ENCODE results near the gene XKR7. TPM values are rescaled to one million over a fixed set of nuclear protein-coding genes. Genes with fewer than 3 reads are reported as not detected.

The XKR7 gene
- polyA plus RNA-seq, 1 donor (not counting 4 experiments of a cell fraction or from before 2014, with no cell fraction given), result not detected

DNA sequence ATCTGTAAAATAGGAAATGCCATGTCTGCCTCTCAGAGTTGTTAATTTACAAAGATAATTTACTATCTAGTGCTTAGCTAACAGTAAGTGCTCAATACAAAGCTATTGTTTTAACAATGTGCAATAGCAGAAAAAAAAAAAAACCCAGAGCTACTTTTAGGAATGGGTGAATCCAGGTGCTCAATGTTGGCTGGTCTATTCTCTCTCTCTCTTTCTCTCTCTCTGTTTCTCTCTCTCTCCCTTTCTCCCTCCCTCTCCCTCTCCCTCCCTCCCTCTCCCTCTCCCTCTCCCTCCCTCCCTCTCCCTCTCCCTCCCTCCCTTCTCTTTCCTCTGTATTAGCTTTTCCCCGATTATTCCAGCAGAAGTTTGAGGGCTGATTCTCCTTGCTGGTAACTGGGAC lies 30.1 kb upstream of the XKR7 start:
- no peak overlapping the region for H2AFZ ChIP-seq (ENCODE audit: control insufficient read depth, low read length)
- no peaks in the 10 kb centered on the region for H3K27me3 ChIP-seq (ENCODE audit: control insufficient read depth, extremely low read depth, insufficient read depth, low read length)
- dilution Hi-C loops (cut with MboI; ENCODE audit: extremely low pct_ligation_motif_present, low sequenced_read_pairs), result no loop called here
- H3K36me3 ChIP-seq (ENCODE audit: control insufficient read depth in 2 of 2, extremely low read depth in 1 of 2, insufficient read depth in 2 of 2, low read length in 2 of 2), result peaks cover 0 to 2% of the 10 kb centered on the region in 2 experiments
- H3K4me1 ChIP-seq (ENCODE audit: control insufficient read depth, extremely low read depth, insufficient read depth, low read length), result peaks cover 2% of the 10 kb centered on the region
- no peaks in the 10 kb centered on the region for H3K9me3 ChIP-seq (ENCODE audit: control insufficient read depth, low read depth, low read length)
- FAIRE-seq, result no peak
- no peaks in the 10 kb centered on the region for H3K79me2 ChIP-seq (ENCODE audit: control insufficient read depth, insufficient read depth, low read length)
- TF ChIP-seq, protein P1, sequence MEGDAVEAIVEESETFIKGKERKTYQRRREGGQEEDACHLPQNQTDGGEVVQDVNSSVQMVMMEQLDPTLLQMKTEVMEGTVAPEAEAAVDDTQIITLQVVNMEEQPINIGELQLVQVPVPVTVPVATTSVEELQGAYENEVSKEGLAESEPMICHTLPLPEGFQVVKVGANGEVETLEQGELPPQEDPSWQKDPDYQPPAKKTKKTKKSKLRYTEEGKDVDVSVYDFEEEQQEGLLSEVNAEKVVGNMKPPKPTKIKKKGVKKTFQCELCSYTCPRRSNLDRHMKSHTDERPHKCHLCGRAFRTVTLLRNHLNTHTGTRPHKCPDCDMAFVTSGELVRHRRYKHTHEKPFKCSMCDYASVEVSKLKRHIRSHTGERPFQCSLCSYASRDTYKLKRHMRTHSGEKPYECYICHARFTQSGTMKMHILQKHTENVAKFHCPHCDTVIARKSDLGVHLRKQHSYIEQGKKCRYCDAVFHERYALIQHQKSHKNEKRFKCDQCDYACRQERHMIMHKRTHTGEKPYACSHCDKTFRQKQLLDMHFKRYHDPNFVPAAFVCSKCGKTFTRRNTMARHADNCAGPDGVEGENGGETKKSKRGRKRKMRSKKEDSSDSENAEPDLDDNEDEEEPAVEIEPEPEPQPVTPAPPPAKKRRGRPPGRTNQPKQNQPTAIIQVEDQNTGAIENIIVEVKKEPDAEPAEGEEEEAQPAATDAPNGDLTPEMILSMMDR (optimal IDR thresholded peaks at IDR 0.05 in 1 of 3, IDR thresholded peaks at IDR 0.05 in 1 of 3, conservative IDR thresholded peaks at IDR 0.05 in 1 of 3; ENCODE audit: extremely low read depth in 1 of 3, insufficient read depth in 2 of 3, low read length in 3 of 3), result no peak
- TF ChIP-seq EZH2 (IDR thresholded peaks at IDR 0.05; ENCODE audit: low read length), result no peak
- DNase-seq (ENCODE audit: low read depth, low spot score), result no peak
- H3K9me1 ChIP-seq (ENCODE audit: control insufficient read depth, extremely low read depth, insufficient read depth, low read length), result no peaks in the 10 kb centered on the region
- H3K4me2 ChIP-seq (ENCODE audit: control insufficient read depth, extremely low read depth, insufficient read depth, low read depth, low read length), result no peak overlapping the region
- H3K4me3 ChIP-seq (ENCODE audit: control insufficient read depth in 2 of 3, extremely low read depth in 1 of 3, insufficient read depth in 2 of 3, low read depth in 1 of 3, low read length in 3 of 3), result no peak overlapping the region
- H4K20me1 ChIP-seq (ENCODE audit: control insufficient read depth, extremely low read depth, insufficient read depth, low read length), result no peaks in the 10 kb centered on the region
- H3K9ac ChIP-seq (ENCODE audit: control insufficient read depth, extremely low read depth, insufficient read depth, low read length), result no peak overlapping the region
- no peak overlapping the region for H3K27ac ChIP-seq (ENCODE audit: control insufficient read depth, insufficient read depth, low read length)

DNA sequence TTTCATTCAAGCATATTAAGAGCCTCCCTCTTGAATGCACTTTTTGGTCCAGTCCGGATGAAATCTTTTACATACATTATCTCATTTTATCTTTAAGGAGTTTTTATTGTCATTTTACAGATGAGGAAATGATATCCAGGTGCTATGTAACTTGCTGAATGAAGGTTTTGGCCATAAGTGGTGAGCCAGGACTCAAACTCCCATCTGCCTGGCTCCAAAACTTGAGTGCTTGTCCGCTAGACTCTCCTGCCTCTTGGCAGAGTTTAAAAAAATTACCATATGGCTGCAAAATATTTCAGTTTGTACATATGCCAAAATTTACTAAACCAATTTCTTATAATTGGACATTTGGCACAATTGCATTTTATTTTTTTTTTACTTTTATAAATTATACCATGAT lies 28.3 kb upstream of the XKR7 start:
- no peaks in the 10 kb centered on the region for H3K9me1 ChIP-seq (ENCODE audit: control insufficient read depth, extremely low read depth, insufficient read depth, low read length)
- no peaks in the 10 kb centered on the region for H3K27me3 ChIP-seq (ENCODE audit: control insufficient read depth, extremely low read depth, insufficient read depth, low read length)
- FAIRE-seq (no peak), DNase-seq (ENCODE audit: low read depth, low spot score) (no peak)
- no peak overlapping the region for H3K27ac ChIP-seq (ENCODE audit: control insufficient read depth, insufficient read depth, low read length)
- no peaks in the 10 kb centered on the region for H3K4me1 ChIP-seq (ENCODE audit: control insufficient read depth, extremely low read depth, insufficient read depth, low read length)
- H3K36me3 ChIP-seq (ENCODE audit: control insufficient read depth in 2 of 2, extremely low read depth in 1 of 2, insufficient read depth in 2 of 2, low read length in 2 of 2), result peaks cover 3% of the 10 kb centered on the region in 2 experiments
- no peaks in the 10 kb centered on the region for H4K20me1 ChIP-seq (ENCODE audit: control insufficient read depth, extremely low read depth, insufficient read depth, low read length)
- no peaks in the 10 kb centered on the region for H3K9me3 ChIP-seq (ENCODE audit: control insufficient read depth, low read depth, low read length)
- H2AFZ ChIP-seq (ENCODE audit: control insufficient read depth, low read length), result no peak overlapping the region
- dilution Hi-C loops (cut with MboI; ENCODE audit: extremely low pct_ligation_motif_present, low sequenced_read_pairs), result no loop called here
- TF ChIP-seq EZH2 (IDR thresholded peaks at IDR 0.05; ENCODE audit: low read length), result no peak
- TF ChIP-seq, protein P1 (optimal IDR thresholded peaks at IDR 0.05 in 1 of 3, IDR thresholded peaks at IDR 0.05 in 1 of 3, conservative IDR thresholded peaks at IDR 0.05 in 1 of 3; ENCODE audit: extremely low read depth in 1 of 3, insufficient read depth in 2 of 3, low read length in 3 of 3), result no peak
- no peak overlapping the region for H3K4me3 ChIP-seq (ENCODE audit: control insufficient read depth in 2 of 3, extremely low read depth in 1 of 3, insufficient read depth in 2 of 3, low read depth in 1 of 3, low read length in 3 of 3)
- no peak overlapping the region for H3K4me2 ChIP-seq (ENCODE audit: control insufficient read depth, extremely low read depth, insufficient read depth, low read depth, low read length)
- no peaks in the 10 kb centered on the region for H3K79me2 ChIP-seq (ENCODE audit: control insufficient read depth, insufficient read depth, low read length)
- H3K9ac ChIP-seq (ENCODE audit: control insufficient read depth, extremely low read depth, insufficient read depth, low read length), result no peak overlapping the region

Data from keratinocyte (primary cell).